Keratinocyte (primary cell): Measurements from ENCODE around the gene LHFPL4. TPM values are rescaled to one million over a fixed set of nuclear protein-coding genes. Genes with fewer than 3 reads are reported as not detected.

ENCODE experiments used
- DNase-seq: peaks from one replicate; pipeline ENCODE4 v3.0.0-alpha.2; 2011; ENCODE audit warnings: low read depth, missing footprints, low spot score
- FAIRE-seq: peaks from 2 replicates; lab custom pipeline; 2011; peaks lifted over from hg19 to GRCh38; lab: Jason Lieb, UNC
- H2AFZ ChIP-seq: 2 replicates; pipeline ENCODE4 v1.6.0; 2012; ENCODE audit warnings: low read length, control low read depth, inconsistent platforms; ENCODE audit not compliant: control insufficient read depth
- H3K27ac ChIP-seq: 2 replicates; pipeline ENCODE4 v1.5.1; 2011; ENCODE audit warnings: low read length; ENCODE audit not compliant: control insufficient read depth, insufficient read depth
- H3K27me3 ChIP-seq: 3 replicates; pipeline ENCODE4 v1.6.0; 2011; ENCODE audit warnings: low read length; ENCODE audit not compliant: control insufficient read depth, insufficient read depth; ENCODE audit errors: extremely low read depth
- H3K36me3 ChIP-seq, 2 experiments: 2 replicates in 1 of 2; 3 replicates in 1 of 2; pipeline ENCODE4 v1.5.1; 2011; ENCODE audit warnings: low read length in 2 of 2, mild to moderate bottlenecking in 1 of 2; ENCODE audit not compliant: control insufficient read depth in 2 of 2, insufficient read depth in 2 of 2; ENCODE audit errors: extremely low read depth in 1 of 2
- H3K4me1 ChIP-seq: 3 replicates; pipeline ENCODE4 v1.5.1; 2011; ENCODE audit warnings: low read length; ENCODE audit not compliant: control insufficient read depth, insufficient read depth; ENCODE audit errors: extremely low read depth
- H3K4me2 ChIP-seq: 3 replicates; pipeline ENCODE4 v1.6.0; 2011; ENCODE audit warnings: low read depth, low read length; ENCODE audit not compliant: control insufficient read depth, insufficient read depth; ENCODE audit errors: extremely low read depth
- H3K4me3 ChIP-seq, 3 experiments: fragments of 200-600 bp in 1 of 3; sonication (generic) in 1 of 3; 2 replicates in 2 of 3; 3 replicates in 1 of 3; pipeline ENCODE4 v1.5.1; 2011 to 2016; ENCODE audit warnings: low read length in 3 of 3, mild to moderate bottlenecking in 3 of 3, control low read depth in 2 of 3, inconsistent platforms in 1 of 3, low read depth in 1 of 3, mixed read lengths in 1 of 3, mixed run types in 1 of 3, moderate library complexity in 1 of 3; ENCODE audit not compliant: control insufficient read depth in 2 of 3, insufficient read depth in 2 of 3; ENCODE audit errors: extremely low read depth in 1 of 3
- H3K79me2 ChIP-seq: 2 replicates; pipeline ENCODE4 v1.6.0; 2012; ENCODE audit warnings: low read length; ENCODE audit not compliant: control insufficient read depth, insufficient read depth
- H3K9ac ChIP-seq: 3 replicates; pipeline ENCODE4 v1.6.0; 2011; ENCODE audit warnings: low read length; ENCODE audit not compliant: control insufficient read depth, insufficient read depth; ENCODE audit errors: extremely low read depth
- H3K9me1 ChIP-seq: 3 replicates; pipeline ENCODE4 v1.6.0; 2011; ENCODE audit warnings: low read length; ENCODE audit not compliant: control insufficient read depth, insufficient read depth; ENCODE audit errors: extremely low read depth
- H3K9me3 ChIP-seq: 2 replicates; pipeline ENCODE4 v1.5.1; 2012; ENCODE audit warnings: low read depth, low read length; ENCODE audit not compliant: control insufficient read depth
- H4K20me1 ChIP-seq: 3 replicates; pipeline ENCODE4 v1.6.0; 2011; ENCODE audit warnings: low read length; ENCODE audit not compliant: control insufficient read depth, insufficient read depth; ENCODE audit errors: extremely low read depth
- EZH2 ChIP-seq: IDR thresholded peaks from one replicate; pipeline ENCODE4 v1.6.1; 2012; ENCODE audit warnings: inconsistent platforms, mild to moderate bottlenecking, low read length, moderate library complexity
- dilution Hi-C: fragments of 300-500 bp; cut with MboI; formaldehyde crosslinking; loops from one replicate; pipeline ENCODE4 v1.7.0; 2020; ENCODE audit warnings: low sequenced_read_pairs; ENCODE audit not compliant: extremely low pct_ligation_motif_present
- polyA plus RNA-seq, 5 experiments: library from polyadenylated mRNA; depleted of rRNA in 3 of 5; stranded (reverse) in 3 of 5; stranded (forward) in 1 of 5; unstranded in 1 of 5; fragments of >200 nt; gene quantifications; 1 replicate in 1 of 5; 2 replicates in 3 of 5; 3 replicates in 1 of 5; pipeline versions ENCODE4 v1.2.1 to v1.2.3, GENCODE V29; 2011 to 2012; ENCODE audit warnings: missing spikeins in 2 of 5, low read depth in 1 of 5, low replicate concordance in 1 of 5
- TF ChIP-seq, protein P1 (sequence below), 3 experiments: IDR thresholded peaks in 1 of 3; conservative IDR thresholded peaks in 1 of 3; optimal IDR thresholded peaks in 1 of 3; 2 replicates in 2 of 3; 3 replicates in 1 of 3; pipeline versions ENCODE3 to v1.5.1; 2011; ENCODE audit warnings: low read length in 3 of 3, mild to moderate bottlenecking in 3 of 3, moderate library complexity in 2 of 3, control low read depth in 1 of 3, inconsistent platforms in 1 of 3; ENCODE audit not compliant: insufficient read depth in 2 of 3; ENCODE audit errors: extremely low read depth in 1 of 3

LHFPL4 gene
- polyA plus RNA-seq, 1 donor (not counting 4 experiments of a cell fraction or from before 2014, with no cell fraction given) = not detected

GRCh38 chr3:9448643-9449042 lies 105.0 kb downstream of the LHFPL4 start:
- H3K36me3 ChIP-seq = peaks cover 32 to 41% of the 10 kb centered on the region in 2 experiments
- H3K9me1 ChIP-seq = peaks cover 2% of the 10 kb centered on the region
- TF ChIP-seq, protein P1, sequence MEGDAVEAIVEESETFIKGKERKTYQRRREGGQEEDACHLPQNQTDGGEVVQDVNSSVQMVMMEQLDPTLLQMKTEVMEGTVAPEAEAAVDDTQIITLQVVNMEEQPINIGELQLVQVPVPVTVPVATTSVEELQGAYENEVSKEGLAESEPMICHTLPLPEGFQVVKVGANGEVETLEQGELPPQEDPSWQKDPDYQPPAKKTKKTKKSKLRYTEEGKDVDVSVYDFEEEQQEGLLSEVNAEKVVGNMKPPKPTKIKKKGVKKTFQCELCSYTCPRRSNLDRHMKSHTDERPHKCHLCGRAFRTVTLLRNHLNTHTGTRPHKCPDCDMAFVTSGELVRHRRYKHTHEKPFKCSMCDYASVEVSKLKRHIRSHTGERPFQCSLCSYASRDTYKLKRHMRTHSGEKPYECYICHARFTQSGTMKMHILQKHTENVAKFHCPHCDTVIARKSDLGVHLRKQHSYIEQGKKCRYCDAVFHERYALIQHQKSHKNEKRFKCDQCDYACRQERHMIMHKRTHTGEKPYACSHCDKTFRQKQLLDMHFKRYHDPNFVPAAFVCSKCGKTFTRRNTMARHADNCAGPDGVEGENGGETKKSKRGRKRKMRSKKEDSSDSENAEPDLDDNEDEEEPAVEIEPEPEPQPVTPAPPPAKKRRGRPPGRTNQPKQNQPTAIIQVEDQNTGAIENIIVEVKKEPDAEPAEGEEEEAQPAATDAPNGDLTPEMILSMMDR (optimal IDR thresholded peaks at IDR 0.05 in 1 of 3, IDR thresholded peaks at IDR 0.05 in 1 of 3, conservative IDR thresholded peaks at IDR 0.05 in 1 of 3; ENCODE audit: extremely low read depth in 1 of 3, insufficient read depth in 2 of 3, low read length in 3 of 3) = no peak
- no peak for TF ChIP-seq EZH2
- no peaks in the 10 kb centered on the region for H3K4me1 ChIP-seq
- H3K9ac ChIP-seq = no peak overlapping the region
- H2AFZ ChIP-seq = no peak overlapping the region
- DNase-seq (no peak), FAIRE-seq (no peak)
- no peaks in the 10 kb centered on the region for H4K20me1 ChIP-seq
- H3K79me2 ChIP-seq = peaks cover 20% of the 10 kb centered on the region
- H3K27me3 ChIP-seq = no peaks in the 10 kb centered on the region
- dilution Hi-C loops = no loop called here
- H3K4me2 ChIP-seq = no peak overlapping the region
- H3K27ac ChIP-seq = no peak overlapping the region
- H3K9me3 ChIP-seq = no peaks in the 10 kb centered on the region
- H3K4me3 ChIP-seq = no peak overlapping the region

Other genes with a start within 250 kb of the LHFPL4 start
- 42.1 to 59.8 TPM (median 42.6 TPM) in 3 replicates for gene THUMPD3, start 190.8 kb downstream of the LHFPL4 start, polyA plus RNA-seq
- gene SETD5, start 156.2 kb downstream of the LHFPL4 start, polyA plus RNA-seq = 28.9 to 52.8 TPM (median 37.8 TPM) in 3 replicates
- 23.6 to 29.3 TPM (median 28.2 TPM) in 3 replicates for gene MTMR14, start 95.7 kb upstream of the LHFPL4 start, polyA plus RNA-seq
- not detected in 3 replicates for gene CPNE9, start 150.0 kb upstream of the LHFPL4 start, polyA plus RNA-seq
- 7.9 to 9.4 TPM (median 8.0 TPM) in 3 replicates for gene BRPF1, start 177.9 kb upstream of the LHFPL4 start, polyA plus RNA-seq
- 14.5 to 17.5 TPM (median 14.6 TPM) in 3 replicates for gene OGG1, start 196.1 kb upstream of the LHFPL4 start, polyA plus RNA-seq
- 1.1 to 2.4 TPM (median 2.3 TPM) in 3 replicates for gene CAMK1, start 216.1 kb upstream of the LHFPL4 start, polyA plus RNA-seq
- gene TADA3, start 238.7 kb upstream of the LHFPL4 start, polyA plus RNA-seq = 29.6 to 43.7 TPM (median 38.3 TPM) in 3 replicates
- 161 to 325 TPM (median 173 TPM) in 3 replicates for gene ARPC4, start 239.3 kb upstream of the LHFPL4 start, polyA plus RNA-seq